NCI-H2196 treated with DMSO at 0.1 percent for 48 hours (cell line): Measurements from ENCODE around the gene PRSS21.
A peak's percentile ranks its signal among the peaks of the same experiment; 100 is the strongest.

Source experiments
- DNase-seq: peaks from one replicate; lab custom pipeline; 2025; ENCODE audit not compliant: unreplicated experiment; lab: John Stamatoyannopoulos, UW

Gene PRSS21, protein sequence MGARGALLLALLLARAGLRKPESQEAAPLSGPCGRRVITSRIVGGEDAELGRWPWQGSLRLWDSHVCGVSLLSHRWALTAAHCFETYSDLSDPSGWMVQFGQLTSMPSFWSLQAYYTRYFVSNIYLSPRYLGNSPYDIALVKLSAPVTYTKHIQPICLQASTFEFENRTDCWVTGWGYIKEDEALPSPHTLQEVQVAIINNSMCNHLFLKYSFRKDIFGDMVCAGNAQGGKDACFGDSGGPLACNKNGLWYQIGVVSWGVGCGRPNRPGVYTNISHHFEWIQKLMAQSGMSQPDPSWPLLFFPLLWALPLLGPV

GRCh38 chr16:2816751-2817339, at the start of gene PRSS21:
Gene PRSS21, plus strand, starts transcription at chr16:2817237. Its CDS starts 32 bp downstream, at chr16:2817269.
- DNase-seq, result no peak

- DNase-seq, result no peak
These were observed 49.1 kb upstream of the PRSS21 start for GRCh38 chr16:2767891-2768290.

DNA sequence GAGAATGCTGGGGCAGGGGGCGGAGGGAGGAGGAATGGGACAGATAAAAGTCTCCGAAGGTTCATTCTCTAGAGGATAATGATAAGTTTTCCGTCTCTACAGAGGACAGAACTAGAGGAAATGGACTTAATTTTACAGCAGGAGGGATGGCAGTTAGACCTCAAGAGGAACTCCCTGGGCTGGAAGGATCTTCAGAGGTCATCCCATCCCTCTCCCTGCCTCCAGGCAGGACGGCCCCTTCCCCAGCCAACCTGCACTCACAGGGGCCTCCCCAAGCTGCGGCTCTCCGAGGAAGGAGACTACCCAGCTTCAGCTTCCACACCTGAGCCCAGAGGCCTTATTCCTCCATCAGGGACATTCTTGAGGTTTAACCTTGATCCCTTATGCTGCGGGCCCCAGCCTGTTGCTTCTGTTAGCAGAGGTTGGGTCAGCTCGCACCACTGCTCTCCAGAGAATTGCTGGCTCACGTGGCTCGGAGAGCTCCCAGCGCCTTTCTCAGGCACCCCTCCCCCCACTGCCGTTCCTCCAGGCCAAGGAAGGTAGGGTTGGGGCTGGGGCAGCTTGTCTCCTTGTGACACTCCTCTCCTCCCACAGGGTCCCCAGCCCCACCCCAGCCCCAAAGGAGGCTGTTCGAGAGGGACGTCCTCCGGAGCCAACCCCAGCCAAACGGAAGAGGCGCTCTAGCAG, 48.5 kb upstream of the PRSS21 start:
- no peak for DNase-seq

GRCh38 chr16:2769100-2769529, 47.9 kb upstream of the PRSS21 start:
- DNase-seq, result no peak

DNA sequence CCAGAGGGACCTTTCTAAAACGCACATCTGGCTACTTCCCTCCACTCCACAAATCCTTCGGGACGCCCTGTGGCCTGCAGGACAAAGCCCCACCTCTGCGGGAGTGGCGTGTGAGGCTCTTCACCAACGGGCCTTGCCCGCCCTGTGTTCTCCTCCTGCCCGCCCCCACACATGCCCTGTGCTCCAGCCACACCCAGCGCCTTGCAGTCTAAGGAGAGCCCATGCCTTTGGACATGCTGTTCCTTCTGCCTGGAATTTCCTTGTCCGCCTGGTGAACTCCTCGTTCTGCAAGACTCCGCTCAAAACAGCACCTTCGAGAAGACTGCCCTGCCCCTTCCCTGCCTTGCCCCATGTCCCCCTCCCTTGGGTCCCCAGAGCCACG, 47.4 kb upstream of the PRSS21 start:
- no peak for DNase-seq

- no peak for DNase-seq
These were observed 46.7 kb upstream of the PRSS21 start for GRCh38 chr16:2770057-2770951.

DNA sequence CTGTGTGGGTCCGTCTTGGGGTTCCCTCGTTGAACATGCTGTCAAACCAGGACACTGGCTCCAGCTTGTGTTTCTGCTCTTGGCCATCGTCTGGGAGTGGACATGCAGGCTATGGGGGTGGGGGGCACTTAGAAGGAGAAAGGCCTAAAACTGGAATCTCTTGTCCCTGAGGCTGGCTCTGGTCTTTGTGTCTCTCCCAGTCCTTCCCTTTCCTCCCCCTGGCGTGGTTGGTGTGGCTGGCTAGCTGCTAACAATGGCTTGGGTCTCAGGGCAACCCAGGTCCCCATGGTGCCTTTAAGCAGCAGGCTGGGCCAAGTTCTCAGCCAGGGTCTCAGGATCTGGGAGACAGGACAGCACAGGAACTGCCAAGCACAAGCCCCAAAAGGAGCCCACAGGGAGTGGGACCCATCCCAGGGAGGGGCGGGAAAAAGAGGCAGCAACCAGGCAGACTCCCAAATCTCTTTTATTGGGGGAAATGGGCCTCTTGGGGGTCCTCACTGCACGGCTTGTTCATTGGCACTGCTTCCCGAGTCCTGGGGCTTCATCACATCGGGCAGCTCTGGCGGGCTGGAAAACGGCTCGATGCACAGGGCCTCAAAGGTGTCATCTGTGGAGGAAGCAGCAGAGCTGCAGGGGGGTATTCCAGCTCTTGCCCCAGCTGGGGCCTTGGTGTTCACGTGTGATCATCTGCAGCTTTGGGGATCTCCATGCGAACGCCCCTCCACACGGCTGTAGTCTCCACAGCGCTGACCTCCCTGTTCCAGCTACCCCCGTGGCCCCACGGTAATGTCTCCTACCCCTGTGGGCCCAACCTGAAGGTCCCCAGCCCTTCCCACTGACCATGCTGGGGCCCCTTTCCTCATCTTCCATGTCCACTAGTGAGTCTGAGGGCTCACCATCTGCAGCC, 45.3 kb upstream of the PRSS21 start:
- no peak for DNase-seq

GRCh38 chr16:2773188-2773968, 43.7 kb upstream of the PRSS21 start:
- DNase-seq, result no peak

- DNase-seq, result no peak
These were observed 42.7 kb upstream of the PRSS21 start for GRCh38 chr16:2774161-2774891.

- no peak for DNase-seq
These were observed 41.8 kb upstream of the PRSS21 start for GRCh38 chr16:2775131-2775716.

- no peak for DNase-seq
These were observed 41.1 kb upstream of the PRSS21 start for GRCh38 chr16:2775765-2776499.

DNA sequence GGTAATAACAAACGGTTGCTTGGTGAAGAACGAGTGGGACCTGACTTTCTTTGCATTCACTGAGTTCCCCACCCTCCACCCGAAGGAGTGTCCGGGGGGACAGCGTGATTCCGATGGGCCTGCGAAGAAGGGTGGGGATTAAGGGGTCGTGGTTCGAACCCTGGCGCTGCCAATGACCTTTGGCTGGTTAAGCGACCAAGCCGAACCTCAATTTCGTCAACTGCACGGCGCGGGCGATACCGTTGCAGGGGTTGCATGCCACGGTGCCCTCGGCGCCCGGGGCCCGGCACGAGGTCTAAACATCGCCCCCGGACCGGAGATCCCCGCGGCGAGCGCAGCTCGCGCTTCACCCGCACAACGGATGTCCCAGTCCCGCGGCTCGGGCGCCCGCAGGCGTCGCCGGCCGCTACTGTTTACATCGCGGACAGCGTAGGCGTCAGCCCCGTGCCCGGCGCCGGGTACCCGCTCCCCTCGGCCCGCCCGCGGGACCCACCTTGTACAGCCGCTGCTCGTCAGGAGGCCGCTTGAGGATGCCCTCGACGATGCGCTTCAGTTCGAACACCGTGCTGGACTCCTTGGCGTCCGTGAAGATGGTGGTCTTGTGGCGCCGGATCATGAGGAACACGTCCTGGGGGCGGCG, 40.4 kb upstream of the PRSS21 start:
- DNase-seq, result no peak

DNA sequence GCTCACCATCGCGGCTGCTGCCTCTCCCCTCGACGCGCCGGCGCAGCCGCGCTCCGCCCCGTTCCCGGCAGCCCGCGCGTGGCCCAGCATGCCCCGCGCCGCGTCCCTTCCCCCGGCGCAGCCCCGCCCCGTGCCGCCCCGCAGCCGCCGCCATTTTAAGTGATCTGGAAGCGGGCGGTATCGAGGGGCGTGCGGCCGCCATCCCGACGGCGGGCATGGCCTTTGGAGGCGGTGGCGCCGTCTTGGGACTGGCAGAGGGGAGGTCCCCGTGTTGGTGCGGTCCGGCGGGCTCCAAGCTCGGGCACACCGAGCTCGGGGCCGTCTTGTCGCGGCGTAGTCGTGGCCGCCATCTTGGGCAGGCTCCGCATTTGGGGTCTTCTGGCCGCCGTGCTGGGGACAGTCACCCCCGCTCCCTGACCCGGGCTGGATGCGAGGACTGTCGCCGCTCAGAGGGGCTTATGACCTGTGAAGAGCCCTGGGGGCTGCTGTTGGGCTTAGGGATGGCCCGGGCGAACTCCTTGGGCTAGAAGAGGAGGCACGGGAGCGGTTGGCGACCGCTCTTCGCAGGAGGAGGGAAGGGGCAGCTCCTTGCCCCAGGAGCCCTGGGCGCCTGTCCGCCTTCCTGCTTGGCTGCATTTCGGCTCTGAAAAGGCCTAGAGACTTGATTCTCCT, 39.7 kb upstream of the PRSS21 start, which contains the start of gene ELOB:
Gene ELOB, minus strand, starts transcription at position 50 of the 672 bp plus-strand sequence. Its CDS starts 41 bp downstream, at position 9.
- DNase-seq, result peak; percentile 71

- no peak for DNase-seq
These were observed 39.0 kb upstream of the PRSS21 start for GRCh38 chr16:2777903-2778629.

DNA sequence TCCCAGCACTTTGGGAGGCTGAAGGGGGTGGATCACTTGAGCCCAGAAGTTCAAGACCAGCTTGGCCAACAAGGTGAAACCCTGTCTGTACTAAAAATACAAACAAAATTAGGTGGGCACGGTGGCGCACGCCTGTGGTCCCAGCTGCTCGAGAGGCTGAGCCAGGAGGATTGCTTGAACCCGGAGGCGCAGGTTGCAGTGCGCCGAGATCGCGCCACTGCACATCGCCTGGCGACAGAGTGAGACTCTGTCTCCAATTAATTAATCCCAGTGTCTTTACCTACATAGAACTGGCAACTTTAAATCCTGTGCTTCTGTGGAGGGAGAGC, 38.4 kb upstream of the PRSS21 start:
- no peak for DNase-seq
